Retinal pigment epithelial cell (primary cell): ENCODE data around the gene CDCP2.

Source experiments
- DNase-seq: peaks from one replicate; pipeline ENCODE4 v3.0.0-alpha.2; 2010; ENCODE audit warnings: low read depth
- H3K4me3 ChIP-seq: 2 replicates; pipeline ENCODE4 v1.5.1; 2011; ENCODE audit warnings: mild to moderate bottlenecking, low read length, control low read depth, moderate library complexity
- TF ChIP-seq, protein P1 (sequence below): conservative IDR thresholded peaks from 2 replicates; pipeline ENCODE4 v1.5.1; 2011; ENCODE audit warnings: low read depth, low read length, control low read depth, inconsistent platforms

The CDCP2 gene

DNA sequence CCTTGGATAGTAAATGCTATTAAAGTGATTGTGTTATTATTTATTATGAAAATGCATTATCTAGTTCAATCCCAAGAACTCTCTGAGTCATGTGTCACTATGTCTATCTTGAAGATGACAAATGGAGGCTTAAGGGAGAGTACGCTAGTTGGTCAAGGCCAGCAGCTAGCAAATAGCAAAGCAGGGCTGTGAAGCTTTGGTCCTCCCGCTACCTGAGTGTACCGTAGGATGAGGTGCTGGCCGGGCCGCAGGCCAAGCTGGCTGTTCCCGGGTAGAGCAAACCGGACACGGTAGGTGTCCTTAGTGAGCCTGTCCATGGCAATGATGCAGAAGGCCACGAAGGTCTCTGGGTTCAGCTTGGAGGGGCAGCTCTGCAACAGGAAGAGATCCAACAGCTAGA is 37.7 kb upstream of the CDCP2 start:
- no peak for DNase-seq
- TF ChIP-seq, protein P1, sequence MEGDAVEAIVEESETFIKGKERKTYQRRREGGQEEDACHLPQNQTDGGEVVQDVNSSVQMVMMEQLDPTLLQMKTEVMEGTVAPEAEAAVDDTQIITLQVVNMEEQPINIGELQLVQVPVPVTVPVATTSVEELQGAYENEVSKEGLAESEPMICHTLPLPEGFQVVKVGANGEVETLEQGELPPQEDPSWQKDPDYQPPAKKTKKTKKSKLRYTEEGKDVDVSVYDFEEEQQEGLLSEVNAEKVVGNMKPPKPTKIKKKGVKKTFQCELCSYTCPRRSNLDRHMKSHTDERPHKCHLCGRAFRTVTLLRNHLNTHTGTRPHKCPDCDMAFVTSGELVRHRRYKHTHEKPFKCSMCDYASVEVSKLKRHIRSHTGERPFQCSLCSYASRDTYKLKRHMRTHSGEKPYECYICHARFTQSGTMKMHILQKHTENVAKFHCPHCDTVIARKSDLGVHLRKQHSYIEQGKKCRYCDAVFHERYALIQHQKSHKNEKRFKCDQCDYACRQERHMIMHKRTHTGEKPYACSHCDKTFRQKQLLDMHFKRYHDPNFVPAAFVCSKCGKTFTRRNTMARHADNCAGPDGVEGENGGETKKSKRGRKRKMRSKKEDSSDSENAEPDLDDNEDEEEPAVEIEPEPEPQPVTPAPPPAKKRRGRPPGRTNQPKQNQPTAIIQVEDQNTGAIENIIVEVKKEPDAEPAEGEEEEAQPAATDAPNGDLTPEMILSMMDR = no peak

GRCh38 chr1:54188291-54188690 is 35.5 kb upstream of the CDCP2 start:
- no peak for DNase-seq
- no peak overlapping the region for H3K4me3 ChIP-seq
- TF ChIP-seq, protein P1 = no peak

More for the DNA sequence above, 37.7 kb upstream of the CDCP2 start:
- no peak overlapping the region for H3K4me3 ChIP-seq

- no peak overlapping the region for H3K4me3 ChIP-seq
- TF ChIP-seq, protein P1 = no peak
- DNase-seq = no peak
These were observed 33.3 kb upstream of the CDCP2 start for GRCh38 chr1:54186056-54186455.

GRCh38 chr1:54180701-54181360 is 28.0 kb upstream of the CDCP2 start:
- DNase-seq = no peak
- TF ChIP-seq, protein P1 = no peak
- no peak overlapping the region for H3K4me3 ChIP-seq

- DNase-seq = no peak
- TF ChIP-seq, protein P1 = no peak
- H3K4me3 ChIP-seq = no peak overlapping the region
These were observed 25.7 kb upstream of the CDCP2 start for GRCh38 chr1:54178296-54179070.

DNA sequence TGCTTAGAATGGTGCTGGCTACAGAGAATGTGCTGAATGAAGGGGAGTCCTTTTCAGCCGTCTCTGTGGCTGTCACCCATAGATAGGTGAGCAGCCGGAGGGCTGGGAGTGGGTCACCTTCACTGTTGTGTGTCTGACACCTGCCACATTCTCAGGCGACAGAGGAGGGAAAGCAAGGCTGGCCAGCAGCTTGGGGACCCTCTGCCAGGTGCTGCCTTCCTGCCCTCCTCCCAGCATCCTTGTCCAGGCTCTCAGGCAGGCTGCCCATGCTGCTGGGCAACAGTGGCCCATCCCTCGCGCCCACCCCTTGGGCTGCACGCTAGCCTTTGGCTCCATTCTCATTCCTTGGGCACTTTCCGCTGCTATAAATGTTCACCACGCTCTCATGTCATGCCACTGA is 24.9 kb upstream of the CDCP2 start:
- no peak for DNase-seq
- no peak overlapping the region for H3K4me3 ChIP-seq
- TF ChIP-seq, protein P1 = no peak
